ENCODE results near the gene CD19. TPM values are rescaled to one million over a fixed set of nuclear protein-coding genes. Genes with fewer than 3 reads are reported as not detected.

The CD19 gene
- total and polyA plus RNA-seq, 2 of the 8 experiments (the other 6 are each of a cell fraction or from before 2014, with no cell fraction given) = 0.57 to 0.65 TPM

- Histone ChIP-seq H3K23ac (ENCODE audit: insufficient read length) (no peak overlapping the region), H3K4me1 (replicated peaks in 1 of 4; ENCODE audit: control insufficient read depth in 3 of 4, insufficient read depth in 4 of 4, low read length in 3 of 4) (no peaks in the 10 kb centered on the region; a peak in 1 of 7 replicates), H2BK120ac (replicated peaks; ENCODE audit: low read depth, low read length) (no peak overlapping the region), H2BK20ac (ENCODE audit: low read length) (no peak overlapping the region), H4K91ac (replicated peaks; ENCODE audit: insufficient read length, low read length) (no peak overlapping the region), H3K23me2 (ENCODE audit: low read depth, low read length) (no peaks in the 10 kb centered on the region), H4K8ac (ENCODE audit: extremely low read depth, insufficient read depth, low read length) (no peak overlapping the region), H3K4me3 (ENCODE audit: extremely low read depth in 1 of 4, insufficient read depth in 2 of 4, low read depth in 3 of 4, low read length in 4 of 4) (no peak overlapping the region), H2BK12ac (ENCODE audit: low read depth, low read length) (no peak overlapping the region), H3K36me3 (ENCODE audit: control insufficient read depth in 2 of 4, insufficient read depth in 4 of 4, low read length in 3 of 4) (no peaks in the 10 kb centered on the region; a peak in 2 of 8 replicates), H4K5ac (ENCODE audit: insufficient read length, low read depth, low read length) (no peak overlapping the region), H4K20me1 (replicated peaks in 1 of 2; ENCODE audit: control insufficient read depth in 1 of 2, insufficient read depth in 2 of 2, low read length in 2 of 2) (peaks cover 0 to 3% of the 10 kb centered on the region in 2 experiments), H3K4me2 (ENCODE audit: insufficient read depth in 1 of 2, low read depth in 2 of 2, low read length in 2 of 2) (no peak overlapping the region), H3K14ac (ENCODE audit: insufficient read length) (no peak overlapping the region), H3K79me1 (ENCODE audit: low read depth, low read length) (no peaks in the 10 kb centered on the region), H2BK5ac (ENCODE audit: low read depth, low read length) (no peak overlapping the region), H3K9ac (replicated peaks in 1 of 4; ENCODE audit: extremely low read depth in 1 of 4, low read depth in 3 of 4, low read length in 3 of 4) (no peak overlapping the region), H3K4ac (replicated peaks; ENCODE audit: insufficient read length, low read depth, low read length) (no peak overlapping the region), H2BK15ac (ENCODE audit: low read length) (no peak overlapping the region), H3K79me2 (ENCODE audit: control insufficient read depth in 1 of 2, insufficient read depth in 2 of 2, low read length in 2 of 2) (no peaks in the 10 kb centered on the region), H3K18ac (ENCODE audit: extremely low read depth, low read length) (no peak overlapping the region), H3K9me3 (ENCODE audit: insufficient read depth in 2 of 2, low read depth in 1 of 2, low read length in 1 of 2) (no peaks in the 10 kb centered on the region), H3K27ac (ENCODE audit: low read depth, low read length) (no peak overlapping the region), H2AFZ (ENCODE audit: low read length) (no peak overlapping the region), H3K27me3 (replicated peaks in 1 of 4; ENCODE audit: control insufficient read depth in 3 of 4, extremely low read depth in 1 of 4, insufficient read depth in 3 of 4, low read length in 3 of 4) (no peaks in the 10 kb centered on the region), H3K56ac (replicated peaks; ENCODE audit: insufficient read length, low read depth, low read length) (no peak overlapping the region), H2AK5ac (ENCODE audit: low read depth, low read length) (no peak overlapping the region)
- POLR2A ChIA-PET (ENCODE audit: partially characterized antibody) = interaction anchor here (0.8 to 1.8 kb wide), 4 partner anchors 10 to 26 kb away, joined by 3 to 6 read pairs (median 4); no protein-coding TSS in a partner anchor
- FAIRE-seq = no peak
- CTCF ChIA-PET (ENCODE audit: partially characterized antibody) = interaction anchor here (0.9 to 1.6 kb wide), 3 partner anchors 18 to 34 kb away, joined by 3 to 5 read pairs (median 3); no protein-coding TSS in a partner anchor
- WGBS, 2 experiments (ENCODE audit: extremely low coverage in 1 of 2, insufficient coverage in 1 of 2, insufficient read length in 1 of 2, insufficient replicate concordance in 2 of 2, low coverage in 1 of 2, low lambda C conversion rate in 2 of 2, missing lambda C conversion rate in 1 of 2) = 90% methylated on average over 19 of the region's 29 CpGs; no CpG with 5 or more reads in 1 of the 2 experiments
- TF ChIP-seq CREB1 (IDR thresholded peaks at IDR 0.05) = no peak
- DNase-seq (ENCODE audit: low read depth in 1 of 2, low spot score in 2 of 2) = no peak
These were observed 28.3 kb upstream of the CD19 start for GRCh38 chr16:28903344-28904042.

All from H1 (cell line).